Karpas-422 (cell line): ENCODE data around the gene CISTR. TPM values are rescaled to one million over a fixed set of nuclear protein-coding genes. Genes with fewer than 3 reads are reported as not detected.
"Not testable (repeated sequence)": the region's sequence is repeated elsewhere in the genome, so short reads cannot be mapped to it uniquely, and the experiment has no call there.

Experiments used
- DNase-seq: peaks from one replicate; pipeline ENCODE4 v3.0.0-alpha.2; 2015
- H2AFZ ChIP-seq: fragments of 200-600 bp; sonication (generic); 2 replicates; pipeline ENCODE4 v1.6.1; 2014; ENCODE audit warnings: antibody characterized with exemption, low read length, mixed read lengths
- H3K27ac ChIP-seq: fragments of 200-600 bp; sonication (generic); 2 replicates; pipeline ENCODE4 v1.5.1; 2014; ENCODE audit warnings: mild to moderate bottlenecking, low read length, moderate library complexity
- H3K27me3 ChIP-seq: fragments of 200-600 bp; sonication (generic); 2 replicates; pipeline ENCODE4 v1.6.1; 2014; ENCODE audit warnings: low read length, mixed read lengths
- H3K36me3 ChIP-seq: fragments of 200-600 bp; sonication (generic); 2 replicates; pipeline ENCODE4 v1.6.1; 2014; ENCODE audit warnings: low read length, mixed read lengths; ENCODE audit not compliant: insufficient read depth
- H3K4me1 ChIP-seq: fragments of 200-600 bp; sonication (generic); 2 replicates; pipeline ENCODE4 v1.6.1; 2014; ENCODE audit warnings: mild to moderate bottlenecking, low read length, mixed read lengths
- H3K4me2 ChIP-seq: fragments of 200-600 bp; sonication (generic); 2 replicates; pipeline ENCODE4 v1.6.1; 2014; ENCODE audit warnings: low read length, low read depth, mild to moderate bottlenecking; ENCODE audit not compliant: poor library complexity, severe bottlenecking
- H3K4me3 ChIP-seq: fragments of 200-600 bp; sonication (generic); 2 replicates; pipeline ENCODE4 v1.5.1; 2014; ENCODE audit warnings: mild to moderate bottlenecking, antibody characterized with exemption, low read length, mixed read lengths
- H3K79me2 ChIP-seq: fragments of 200-600 bp; sonication (generic); 2 replicates; pipeline ENCODE4 v1.6.1; 2014; ENCODE audit warnings: mild to moderate bottlenecking, low read length, mixed read lengths
- H3K9ac ChIP-seq: fragments of 200-600 bp; sonication (generic); 2 replicates; pipeline ENCODE4 v1.6.0; 2014; ENCODE audit warnings: low read length
- H3K9me2 ChIP-seq: fragments of 200-600 bp; sonication (generic), shearing (Covaris generic); replicated peaks from 2 replicates; pipeline ENCODE4 v1.6.0; 2014; ENCODE audit warnings: mild to moderate bottlenecking, low read length, moderate library complexity; ENCODE audit not compliant: insufficient read depth
- H3K9me3 ChIP-seq: fragments of 300-700, 200-600 bp; sonication (generic); 2 replicates; pipeline ENCODE4 v1.6.1; 2014; ENCODE audit warnings: low read length, mixed read lengths
- H4K20me1 ChIP-seq: fragments of 200-600 bp; sonication (generic); 2 replicates; pipeline ENCODE4 v1.6.1; 2014; ENCODE audit warnings: mild to moderate bottlenecking, antibody characterized with exemption, low read length, low read depth; ENCODE audit not compliant: insufficient read depth
- total RNA-seq: library from RNA; depleted of rRNA; stranded (reverse); fragments of >200 nt; shearing (Covaris generic); gene quantifications from 2 replicates; pipeline ENCODE4 v1.2.3, GENCODE V29; 2014; ENCODE audit warnings: low replicate concordance

The CISTR gene
- total RNA-seq, 1 experiment from 2014 or later = not detected

DNA sequence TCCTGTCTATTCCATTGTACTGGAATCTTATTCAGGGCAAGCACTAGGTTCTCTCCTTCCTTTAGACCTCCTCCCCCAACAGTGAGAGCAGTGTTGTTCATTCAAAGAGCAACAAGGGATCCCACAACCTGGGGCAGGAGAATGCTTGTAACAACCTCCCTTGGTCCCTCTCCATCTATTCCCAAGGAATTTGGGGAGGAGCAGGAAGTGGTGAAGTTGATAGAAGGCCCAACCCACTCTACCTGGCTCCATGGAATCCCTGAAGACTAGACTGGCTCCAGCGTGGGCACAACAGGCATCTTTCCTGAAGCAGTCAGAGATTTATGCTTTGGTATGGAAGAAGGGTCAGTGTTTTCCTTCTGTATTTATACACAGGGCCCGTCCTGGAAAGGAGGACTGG is 33.4 kb upstream of the CISTR start:
- H2AFZ ChIP-seq = no peak overlapping the region
- no peak overlapping the region for H3K4me2 ChIP-seq
- H3K79me2 ChIP-seq = no peaks in the 10 kb centered on the region
- peaks cover 5% of the 10 kb centered on the region; the same call in 1 of the 2 replicates for H3K4me1 ChIP-seq
- H3K27me3 ChIP-seq = no peaks in the 10 kb centered on the region
- H3K9me3 ChIP-seq = no peaks in the 10 kb centered on the region
- H3K27ac ChIP-seq = no peak overlapping the region
- H3K9ac ChIP-seq = no peak overlapping the region
- DNase-seq = no peak
- H3K4me3 ChIP-seq = no peak overlapping the region
- H3K9me2 ChIP-seq = no peaks in the 10 kb centered on the region
- no peaks in the 10 kb centered on the region for H4K20me1 ChIP-seq
- no peaks in the 10 kb centered on the region for H3K36me3 ChIP-seq

DNA sequence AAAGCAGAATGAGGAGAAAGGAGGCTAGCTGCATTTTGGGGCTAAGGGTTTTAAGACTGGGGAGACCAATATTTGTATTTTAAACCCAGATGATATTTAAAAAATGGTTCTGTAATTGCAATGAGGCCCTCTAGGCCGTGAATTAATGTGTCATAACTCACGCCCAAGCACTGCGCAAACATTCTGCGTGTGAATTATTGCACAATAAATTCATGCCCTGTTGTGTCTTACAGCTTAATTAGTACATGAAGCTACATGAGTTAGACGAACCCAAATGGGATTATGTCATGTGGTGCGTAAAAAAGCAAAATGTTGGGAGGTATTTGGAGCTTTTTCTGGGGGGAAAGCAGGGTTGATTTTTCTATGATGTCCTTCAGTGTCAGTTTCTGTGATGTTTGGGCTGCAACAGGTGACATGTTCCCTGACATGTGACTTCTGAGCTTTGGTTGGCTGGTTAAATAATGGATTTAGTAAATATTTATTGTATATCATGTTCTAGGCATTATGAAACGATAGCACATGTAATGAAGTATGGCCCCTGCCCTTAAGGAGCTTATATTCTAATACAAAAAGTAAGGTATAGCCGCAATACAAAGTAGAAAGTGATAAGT is 30.4 kb upstream of the CISTR start:
- Histone ChIP-seq H3K4me3 (no peak overlapping the region), H3K9me2 (no peaks in the 10 kb centered on the region), H3K27ac (no peak overlapping the region), H3K4me2 (no peak overlapping the region), H3K9ac (no peak overlapping the region), H3K4me1 (no peaks in the 10 kb centered on the region), H3K9me3 (no peaks in the 10 kb centered on the region), H2AFZ (no peak overlapping the region), H3K27me3 (no peaks in the 10 kb centered on the region), H3K36me3 (no peaks in the 10 kb centered on the region), H3K79me2 (no peaks in the 10 kb centered on the region), H4K20me1 (no peaks in the 10 kb centered on the region)
- DNase-seq = no peak

DNA sequence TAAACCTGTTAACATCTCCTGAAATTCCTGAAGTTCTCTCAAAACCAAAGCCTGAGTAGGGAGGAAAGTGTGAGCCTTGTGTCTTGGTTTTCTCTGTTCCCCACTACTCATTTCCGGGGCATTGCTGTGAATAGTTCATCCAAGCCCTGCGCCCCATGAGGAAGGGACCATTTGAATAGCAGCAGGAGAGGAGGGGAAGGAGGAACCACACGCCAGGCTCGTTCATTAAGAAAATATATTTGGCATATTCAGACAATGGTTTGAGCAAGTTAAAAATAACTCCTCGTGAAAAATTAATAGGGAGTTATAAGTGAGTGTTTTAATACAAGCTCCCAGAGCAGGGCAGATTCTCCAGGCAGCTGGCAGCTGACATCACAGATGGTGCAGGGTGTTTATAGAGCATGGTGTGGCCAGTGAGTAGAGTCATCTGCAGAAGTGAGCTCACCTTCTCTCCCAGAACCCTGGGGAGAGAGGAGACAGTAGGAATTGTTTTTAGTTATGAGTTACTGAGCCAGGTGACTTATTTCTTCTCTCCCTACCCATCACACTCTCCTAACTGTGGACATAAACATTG is 29.5 kb upstream of the CISTR start:
- Histone ChIP-seq H4K20me1 (no peaks in the 10 kb centered on the region), H3K4me2 (no peak overlapping the region), H3K4me1 (no peaks in the 10 kb centered on the region), H3K9ac (no peak overlapping the region), H3K9me3 (no peaks in the 10 kb centered on the region), H3K36me3 (no peaks in the 10 kb centered on the region), H3K4me3 (no peak overlapping the region), H2AFZ (no peak overlapping the region), H3K9me2 (no peaks in the 10 kb centered on the region), H3K27ac (no peak overlapping the region), H3K27me3 (no peaks in the 10 kb centered on the region), H3K79me2 (no peaks in the 10 kb centered on the region)
- no peak for DNase-seq

GRCh38 chr12:53780323-53780722 is 28.5 kb upstream of the CISTR start:
- no peak overlapping the region for H2AFZ ChIP-seq
- H3K9me3 ChIP-seq = no peaks in the 10 kb centered on the region
- DNase-seq = no peak
- no peaks in the 10 kb centered on the region for H3K9me2 ChIP-seq
- H3K4me2 ChIP-seq = no peak overlapping the region
- no peaks in the 10 kb centered on the region for H3K4me1 ChIP-seq
- no peaks in the 10 kb centered on the region for H4K20me1 ChIP-seq
- no peak overlapping the region for H3K9ac ChIP-seq
- H3K36me3 ChIP-seq = no peaks in the 10 kb centered on the region
- H3K79me2 ChIP-seq = no peaks in the 10 kb centered on the region
- no peak overlapping the region for H3K4me3 ChIP-seq
- no peaks in the 10 kb centered on the region for H3K27me3 ChIP-seq
- no peak overlapping the region for H3K27ac ChIP-seq

DNA sequence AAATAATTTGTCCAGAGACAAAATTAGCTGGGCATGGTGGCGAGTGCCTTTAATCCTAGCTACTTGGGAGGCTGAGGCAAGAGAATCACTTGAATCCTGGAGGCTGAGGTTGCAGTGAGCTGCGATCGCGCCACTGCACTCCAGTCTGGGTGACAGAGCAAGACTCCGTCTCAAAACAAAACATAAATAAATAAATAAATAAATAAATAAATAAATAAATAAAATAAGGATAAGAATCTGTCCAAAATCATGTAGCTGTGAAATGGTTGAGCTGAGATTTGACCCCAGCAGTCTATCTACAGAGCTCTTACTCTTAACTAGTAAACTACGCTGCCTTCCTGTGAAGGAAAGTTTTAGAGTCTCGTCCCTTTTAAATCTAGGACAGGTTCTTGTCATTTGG is 27.9 kb upstream of the CISTR start:
- not testable (repeated sequence) for H4K20me1 ChIP-seq, H2AFZ ChIP-seq, H3K9me2 ChIP-seq, H3K4me3 ChIP-seq, DNase-seq, H3K9ac ChIP-seq, H3K27ac ChIP-seq, H3K9me3 ChIP-seq, H3K36me3 ChIP-seq, H3K4me2 ChIP-seq, H3K4me1 ChIP-seq, H3K27me3 ChIP-seq, H3K79me2 ChIP-seq

DNA sequence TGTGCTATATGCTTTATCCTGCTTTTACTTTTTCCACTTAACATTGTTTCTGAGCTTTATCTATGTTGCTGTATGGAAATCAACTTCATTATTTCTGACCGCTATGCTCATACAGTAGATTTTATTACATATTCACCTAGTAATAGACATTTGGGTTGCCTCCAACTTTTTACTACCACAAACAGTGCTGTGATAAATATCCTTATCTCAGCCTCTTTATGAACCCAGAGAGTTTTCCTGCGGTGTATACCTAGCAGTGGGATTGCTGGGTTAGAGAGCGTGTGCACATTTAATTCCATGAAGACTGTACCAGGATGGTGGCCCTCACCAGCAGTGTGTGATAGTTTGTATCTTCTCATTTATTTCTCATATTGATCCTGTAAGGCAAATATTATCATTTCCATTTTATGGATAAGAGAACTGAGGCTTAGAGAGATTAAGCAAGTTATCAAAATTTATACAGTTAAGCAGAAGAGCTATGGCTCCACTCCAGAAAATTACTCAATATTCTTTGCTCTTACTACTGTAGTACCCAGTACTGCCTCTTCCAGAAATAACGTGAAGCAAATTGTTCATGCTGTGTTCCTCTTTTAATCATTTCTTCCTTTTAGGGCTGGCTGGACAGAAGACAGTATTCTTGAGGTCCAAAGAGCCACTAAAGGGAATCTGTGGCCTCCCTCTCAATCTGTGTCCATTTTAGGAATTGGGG is 26.3 kb upstream of the CISTR start:
- Histone ChIP-seq H3K27me3 (no peaks in the 10 kb centered on the region), H3K9me2 (no peaks in the 10 kb centered on the region), H2AFZ (no peak overlapping the region), H4K20me1 (no peaks in the 10 kb centered on the region), H3K4me2 (no peak overlapping the region), H3K4me3 (no peak overlapping the region), H3K4me1 (no peaks in the 10 kb centered on the region), H3K9ac (no peak overlapping the region), H3K27ac (no peak overlapping the region), H3K36me3 (no peaks in the 10 kb centered on the region), H3K79me2 (no peaks in the 10 kb centered on the region), H3K9me3 (no peaks in the 10 kb centered on the region)
- no peak for DNase-seq

DNA sequence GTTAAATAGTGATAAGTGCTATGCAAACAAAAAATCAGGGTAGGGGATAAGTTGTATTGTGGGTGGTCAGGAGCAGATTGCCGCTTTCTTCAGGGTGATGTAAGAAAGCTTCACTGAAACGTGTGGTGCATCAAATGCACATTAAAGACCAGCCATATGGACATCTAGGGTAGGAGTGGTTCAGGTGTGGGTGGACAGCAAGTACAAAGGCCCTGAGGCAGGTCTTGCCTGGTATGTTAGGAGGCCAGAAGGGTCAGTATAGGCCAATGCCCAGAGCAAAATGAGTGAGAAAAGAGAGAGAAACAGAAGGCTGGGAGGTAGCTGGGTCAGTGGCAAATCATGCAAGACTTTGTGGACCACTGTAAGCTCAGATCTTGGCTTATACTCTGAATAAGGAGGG is 25.6 kb upstream of the CISTR start:
- Histone ChIP-seq H3K9me2 (no peaks in the 10 kb centered on the region), H3K9ac (no peak overlapping the region), H3K79me2 (no peaks in the 10 kb centered on the region), H4K20me1 (no peaks in the 10 kb centered on the region), H3K4me3 (no peak overlapping the region), H3K36me3 (no peaks in the 10 kb centered on the region), H3K27me3 (no peaks in the 10 kb centered on the region), H3K4me1 (no peaks in the 10 kb centered on the region), H3K9me3 (no peaks in the 10 kb centered on the region), H3K27ac (no peak overlapping the region), H2AFZ (no peak overlapping the region), H3K4me2 (no peak overlapping the region)
- DNase-seq = no peak

DNA sequence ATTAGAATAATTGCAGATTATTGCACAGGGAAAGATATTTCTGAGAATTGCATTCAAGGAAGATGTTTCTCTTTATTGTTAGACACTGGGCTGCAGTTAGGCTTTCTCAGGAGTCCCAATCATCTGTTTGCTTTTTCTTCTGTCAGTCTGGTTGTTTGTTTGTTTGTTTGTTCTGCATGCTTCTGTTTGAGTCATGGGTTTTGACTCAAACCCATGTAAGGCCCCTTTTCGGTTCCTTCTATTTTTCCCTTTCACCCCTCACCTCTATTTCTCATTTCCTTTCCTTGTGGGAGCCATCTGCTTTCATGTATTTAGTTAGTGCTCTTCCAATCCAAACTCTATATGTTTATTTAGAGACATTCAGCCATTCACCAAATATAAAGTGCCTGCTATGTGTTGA is 25.1 kb upstream of the CISTR start:
- no peak overlapping the region for H3K27ac ChIP-seq
- no peaks in the 10 kb centered on the region for H3K36me3 ChIP-seq
- H3K4me2 ChIP-seq = no peak overlapping the region
- H3K9me2 ChIP-seq = no peaks in the 10 kb centered on the region
- no peaks in the 10 kb centered on the region for H3K4me1 ChIP-seq
- no peaks in the 10 kb centered on the region for H3K27me3 ChIP-seq
- H3K4me3 ChIP-seq = no peak overlapping the region
- no peak for DNase-seq
- no peaks in the 10 kb centered on the region for H3K9me3 ChIP-seq
- no peaks in the 10 kb centered on the region for H4K20me1 ChIP-seq
- H3K79me2 ChIP-seq = no peaks in the 10 kb centered on the region
- no peak overlapping the region for H2AFZ ChIP-seq
- no peak overlapping the region for H3K9ac ChIP-seq
